ENCODE data around the gene WWP2.
A peak's percentile ranks its signal among the peaks of the same experiment; 100 is the strongest.
"Not testable (repeated sequence)": the region's sequence is repeated elsewhere in the genome, so short reads cannot be mapped to it uniquely, and the experiment has no call there.

Gene WWP2

DNA sequence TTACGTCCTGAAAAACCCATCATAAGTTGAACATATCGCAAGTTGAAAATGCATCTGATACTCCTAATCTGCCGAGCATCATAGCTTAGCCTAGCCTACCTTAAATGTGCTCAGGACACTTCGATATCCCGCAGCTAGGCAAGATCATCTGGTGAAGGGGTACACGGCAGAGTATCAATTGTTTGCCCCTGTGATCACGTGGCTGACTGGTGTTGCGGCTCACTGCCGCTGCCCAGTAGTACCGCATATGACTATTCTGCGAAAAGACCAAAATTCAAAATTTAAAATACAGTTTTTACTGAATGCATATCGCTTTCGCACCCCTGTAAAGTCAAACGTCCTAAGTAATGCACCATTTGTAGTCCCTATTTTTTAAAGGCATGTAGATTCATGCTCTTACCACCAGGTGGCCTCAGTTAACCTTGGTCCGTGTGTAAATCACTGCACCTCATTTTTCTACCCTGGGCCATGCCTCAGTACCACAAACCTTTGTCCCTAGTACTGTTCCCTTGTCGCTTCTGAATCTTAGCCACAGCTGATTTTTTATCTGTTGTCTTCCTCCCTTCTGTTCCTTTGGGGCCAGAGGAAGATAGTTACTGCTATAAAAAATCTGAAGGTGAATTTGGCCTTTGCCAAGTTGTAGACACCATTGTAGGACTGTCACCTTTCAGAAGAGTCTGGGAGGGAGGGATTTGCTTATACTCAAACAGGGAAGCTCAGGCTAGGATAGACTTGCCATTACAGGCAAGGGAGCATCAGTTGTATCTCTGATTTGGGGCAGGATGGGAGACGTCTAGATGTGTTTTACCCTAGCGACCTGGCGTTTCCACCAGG lies 34.4 kb downstream of the WWP2 start:
- Histone ChIP-seq H3K9me3 (ENCODE audit: control insufficient read depth, insufficient read depth, low read length) (no peaks in the 10 kb centered on the region), H3K36me3 (ENCODE audit: control insufficient read depth, insufficient read depth, low read length) (peaks cover 7% of the 10 kb centered on the region; the same call in 1 of the 2 replicates), H3K27me3 (ENCODE audit: control insufficient read depth, insufficient read depth, low read length) (no peaks in the 10 kb centered on the region), H3K27ac (ENCODE audit: low read depth, low read length) (peak overlapping the region; percentile 10), H3K4me1 (ENCODE audit: control insufficient read depth, insufficient read depth, low read length) (0 out of 2 replicates have a peak, but pooled peaks cover 6% of the 10 kb centered on the region), H3K9ac (ENCODE audit: low read depth, low read length) (peak overlapping the region; percentile 57; the same call in 1 of the 2 replicates), H3K4me3 (ENCODE audit: low read depth, low read length) (peak overlapping the region; percentile 44; the same call in 1 of the 2 replicates)

DNA sequence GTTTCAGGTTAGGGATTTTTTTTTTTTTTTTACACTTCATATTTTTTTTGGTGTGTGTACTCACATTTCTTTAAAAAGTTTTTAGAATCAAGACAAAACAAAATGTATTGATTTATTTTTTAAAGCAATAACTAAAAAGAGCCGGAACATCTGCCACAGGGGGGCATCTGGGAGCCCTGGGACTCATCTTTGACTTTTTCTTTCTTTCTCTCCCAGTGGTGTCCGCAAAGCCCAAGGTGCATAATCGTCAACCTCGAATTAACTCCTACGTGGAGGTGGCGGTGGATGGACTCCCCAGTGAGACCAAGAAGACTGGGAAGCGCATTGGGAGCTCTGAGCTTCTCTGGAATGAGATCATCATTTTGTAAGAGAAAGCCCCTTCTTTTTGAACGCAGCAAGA lies 36.3 kb downstream of the WWP2 start:
- no peak overlapping the region for H3K9ac ChIP-seq (ENCODE audit: low read depth, low read length)
- no peaks in the 10 kb centered on the region for H3K27me3 ChIP-seq (ENCODE audit: control insufficient read depth, insufficient read depth, low read length)
- no peaks in the 10 kb centered on the region for H3K9me3 ChIP-seq (ENCODE audit: control insufficient read depth, insufficient read depth, low read length)
- peaks cover 10% of the 10 kb centered on the region; the same call in 1 of the 2 replicates for H3K36me3 ChIP-seq (ENCODE audit: control insufficient read depth, insufficient read depth, low read length)
- no peak overlapping the region for H3K4me3 ChIP-seq (ENCODE audit: low read depth, low read length)
- H3K4me1 ChIP-seq (ENCODE audit: control insufficient read depth, insufficient read depth, low read length), result 0 out of 2 replicates have a peak, but pooled peaks cover 6% of the 10 kb centered on the region
- no peak overlapping the region for H3K27ac ChIP-seq (ENCODE audit: low read depth, low read length)

DNA sequence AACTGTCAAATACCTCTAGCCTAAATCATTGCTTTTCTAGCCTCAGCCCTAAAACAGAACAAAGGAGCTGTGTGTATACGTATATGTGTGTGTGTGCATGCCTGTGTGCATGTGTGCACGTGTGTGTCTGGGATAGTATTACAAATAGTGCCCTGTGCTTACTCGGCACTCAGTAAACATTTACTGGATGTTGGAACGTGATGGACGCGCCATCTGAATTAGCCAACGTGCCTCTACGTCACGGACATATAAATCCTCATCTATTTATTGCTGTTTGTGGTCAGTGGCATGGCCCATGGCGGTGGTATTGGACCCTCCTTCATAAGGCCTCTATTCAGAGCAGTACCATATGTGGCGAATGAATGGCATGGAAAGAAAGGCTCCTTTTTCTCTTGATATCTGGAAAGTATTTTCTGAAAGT lies 37.5 kb downstream of the WWP2 start:
- Histone ChIP-seq H3K9me3 (ENCODE audit: control insufficient read depth, insufficient read depth, low read length) (no peaks in the 10 kb centered on the region), H3K4me1 (ENCODE audit: control insufficient read depth, insufficient read depth, low read length) (0 out of 2 replicates have a peak, but pooled peaks cover 6% of the 10 kb centered on the region), H3K36me3 (ENCODE audit: control insufficient read depth, insufficient read depth, low read length) (peaks cover 10% of the 10 kb centered on the region; the same call in 1 of the 2 replicates), H3K4me3 (ENCODE audit: low read depth, low read length) (no peak overlapping the region), H3K9ac (ENCODE audit: low read depth, low read length) (no peak overlapping the region), H3K27ac (ENCODE audit: low read depth, low read length) (no peak overlapping the region), H3K27me3 (ENCODE audit: control insufficient read depth, insufficient read depth, low read length) (no peaks in the 10 kb centered on the region)

DNA sequence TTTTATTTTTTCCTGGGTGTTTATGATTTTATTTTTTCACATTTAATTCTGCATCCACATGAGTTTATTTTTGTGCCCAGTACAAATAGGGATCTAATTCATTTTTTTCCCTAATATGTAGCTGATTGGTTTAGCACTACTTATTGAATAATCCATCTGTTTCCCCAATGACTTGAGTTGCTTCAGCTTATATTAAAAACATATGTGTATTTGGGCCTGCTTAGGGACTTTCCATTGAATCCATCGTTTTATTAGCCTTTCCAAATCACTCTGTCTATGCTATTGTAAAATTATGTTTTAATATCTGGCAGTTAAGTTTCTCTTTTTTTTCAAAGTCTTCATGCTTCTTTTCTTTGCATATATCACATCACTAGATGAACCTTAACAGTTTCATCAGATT lies 42.2 kb downstream of the WWP2 start:
- Histone ChIP-seq H3K9me3 (ENCODE audit: control insufficient read depth, insufficient read depth, low read length) (no peaks in the 10 kb centered on the region), H3K4me3 (ENCODE audit: low read depth, low read length) (no peak overlapping the region), H3K9ac (ENCODE audit: low read depth, low read length) (no peak overlapping the region), H3K4me1 (ENCODE audit: control insufficient read depth, insufficient read depth, low read length) (no peaks in the 10 kb centered on the region), H3K36me3 (ENCODE audit: control insufficient read depth, insufficient read depth, low read length) (0 out of 2 replicates have a peak, but pooled peaks cover 9% of the 10 kb centered on the region), H3K27me3 (ENCODE audit: control insufficient read depth, insufficient read depth, low read length) (no peaks in the 10 kb centered on the region), H3K27ac (ENCODE audit: low read depth, low read length) (no peak overlapping the region)

DNA sequence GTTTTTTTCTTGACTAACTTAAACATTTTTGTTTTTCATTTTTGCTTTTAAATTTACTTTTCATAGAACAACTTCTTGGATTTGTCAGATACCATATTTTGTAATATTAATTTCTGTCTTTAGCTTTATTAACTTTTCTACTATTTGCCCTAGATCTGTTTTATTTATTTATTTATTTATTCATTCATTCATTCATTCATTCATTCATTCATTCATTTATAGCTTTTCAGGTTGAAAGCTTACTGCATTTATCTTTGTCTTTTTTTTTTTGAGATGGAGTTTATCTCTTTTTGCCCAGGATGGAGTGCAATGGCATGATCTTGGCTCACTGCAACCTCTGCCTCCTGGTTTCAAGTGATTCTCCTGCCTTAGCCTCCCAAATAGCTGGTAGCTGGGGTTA lies 44.6 kb downstream of the WWP2 start:
- not testable (repeated sequence) for H3K4me3 ChIP-seq (ENCODE audit: low read depth, low read length); H3K27ac ChIP-seq (ENCODE audit: low read depth, low read length); H3K9ac ChIP-seq (ENCODE audit: low read depth, low read length); H3K27me3 ChIP-seq (ENCODE audit: control insufficient read depth, insufficient read depth, low read length); H3K9me3 ChIP-seq (ENCODE audit: control insufficient read depth, insufficient read depth, low read length); H3K36me3 ChIP-seq (ENCODE audit: control insufficient read depth, insufficient read depth, low read length); H3K4me1 ChIP-seq (ENCODE audit: control insufficient read depth, insufficient read depth, low read length)

DNA sequence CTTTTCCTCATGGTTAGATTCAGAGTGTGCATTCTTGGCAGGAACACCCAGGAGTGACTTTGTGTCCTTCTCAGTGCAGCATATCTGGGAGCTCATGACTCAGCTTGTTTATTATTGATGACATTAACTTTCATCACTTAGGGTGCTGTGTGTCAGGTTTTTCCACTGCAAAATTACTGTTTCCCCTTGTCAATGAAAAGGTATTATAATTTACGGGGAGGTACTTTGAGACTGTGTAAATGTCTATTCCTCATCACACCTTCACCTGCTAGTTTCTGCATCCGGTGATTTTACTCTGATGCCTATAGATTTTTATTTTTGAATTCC lies 50.5 kb downstream of the WWP2 start:
- Histone ChIP-seq H3K9ac (ENCODE audit: low read depth, low read length) (no peak overlapping the region), H3K36me3 (ENCODE audit: control insufficient read depth, insufficient read depth, low read length) (0 out of 2 replicates have a peak, but pooled peaks cover 2% of the 10 kb centered on the region), H3K4me1 (ENCODE audit: control insufficient read depth, insufficient read depth, low read length) (no peaks in the 10 kb centered on the region), H3K4me3 (ENCODE audit: low read depth, low read length) (no peak overlapping the region), H3K27me3 (ENCODE audit: control insufficient read depth, insufficient read depth, low read length) (no peaks in the 10 kb centered on the region), H3K9me3 (ENCODE audit: control insufficient read depth, insufficient read depth, low read length) (no peaks in the 10 kb centered on the region), H3K27ac (ENCODE audit: low read depth, low read length) (no peak overlapping the region)

DNA sequence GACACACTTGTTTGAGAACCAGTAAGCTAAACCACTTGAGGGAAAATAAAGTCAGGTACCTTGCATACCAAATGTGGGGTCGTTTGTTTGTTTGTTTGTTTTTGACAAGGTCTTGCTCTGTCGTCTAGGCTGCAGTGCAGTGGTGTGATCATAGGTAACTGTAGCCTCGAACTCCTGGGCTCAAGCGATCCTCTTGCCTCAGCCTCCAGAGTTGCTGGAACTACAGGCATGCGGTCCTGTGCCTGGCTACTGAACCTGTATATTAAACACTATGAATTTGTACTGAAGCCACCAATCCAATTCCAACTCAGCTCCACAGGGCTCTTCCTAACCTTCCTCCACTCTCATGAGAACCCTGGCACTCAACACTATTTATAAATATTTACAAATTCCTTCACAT lies 51.9 kb downstream of the WWP2 start:
- Histone ChIP-seq H3K9me3 (ENCODE audit: control insufficient read depth, insufficient read depth, low read length) (no peaks in the 10 kb centered on the region), H3K27me3 (ENCODE audit: control insufficient read depth, insufficient read depth, low read length) (no peaks in the 10 kb centered on the region), H3K4me3 (ENCODE audit: low read depth, low read length) (no peak overlapping the region), H3K36me3 (ENCODE audit: control insufficient read depth, insufficient read depth, low read length) (0 out of 2 replicates have a peak, but pooled peaks cover 2% of the 10 kb centered on the region), H3K27ac (ENCODE audit: low read depth, low read length) (no peak overlapping the region), H3K9ac (ENCODE audit: low read depth, low read length) (no peak overlapping the region), H3K4me1 (ENCODE audit: control insufficient read depth, insufficient read depth, low read length) (peaks cover 7% of the 10 kb centered on the region)

DNA sequence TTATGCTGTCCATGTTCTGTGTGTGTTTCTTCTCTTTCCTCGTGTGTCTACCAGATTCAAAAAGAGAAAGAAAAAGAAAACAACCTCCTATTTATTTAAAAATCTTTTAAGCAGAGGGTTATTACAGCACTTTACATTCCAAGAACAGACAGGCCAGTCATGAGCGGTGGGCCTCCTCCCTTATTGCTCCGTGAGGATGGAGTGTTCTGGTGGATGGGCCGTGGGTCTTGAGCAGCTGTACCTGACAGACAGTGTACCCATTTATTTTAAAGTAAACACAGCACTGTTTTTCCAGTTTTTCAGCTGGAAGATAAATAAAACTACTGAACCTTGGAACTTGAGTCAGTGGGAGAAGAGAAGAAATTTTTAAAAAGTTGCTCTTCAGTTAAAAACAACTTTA lies 52.4 kb downstream of the WWP2 start:
- no peak overlapping the region for H3K27ac ChIP-seq (ENCODE audit: low read depth, low read length)
- H3K4me1 ChIP-seq (ENCODE audit: control insufficient read depth, insufficient read depth, low read length), result peaks cover 12% of the 10 kb centered on the region
- H3K9me3 ChIP-seq (ENCODE audit: control insufficient read depth, insufficient read depth, low read length), result no peaks in the 10 kb centered on the region
- no peak overlapping the region for H3K4me3 ChIP-seq (ENCODE audit: low read depth, low read length)
- H3K36me3 ChIP-seq (ENCODE audit: control insufficient read depth, insufficient read depth, low read length), result 0 out of 2 replicates have a peak, but pooled peaks cover 2% of the 10 kb centered on the region
- H3K9ac ChIP-seq (ENCODE audit: low read depth, low read length), result no peak overlapping the region
- H3K27me3 ChIP-seq (ENCODE audit: control insufficient read depth, insufficient read depth, low read length), result no peaks in the 10 kb centered on the region

DNA sequence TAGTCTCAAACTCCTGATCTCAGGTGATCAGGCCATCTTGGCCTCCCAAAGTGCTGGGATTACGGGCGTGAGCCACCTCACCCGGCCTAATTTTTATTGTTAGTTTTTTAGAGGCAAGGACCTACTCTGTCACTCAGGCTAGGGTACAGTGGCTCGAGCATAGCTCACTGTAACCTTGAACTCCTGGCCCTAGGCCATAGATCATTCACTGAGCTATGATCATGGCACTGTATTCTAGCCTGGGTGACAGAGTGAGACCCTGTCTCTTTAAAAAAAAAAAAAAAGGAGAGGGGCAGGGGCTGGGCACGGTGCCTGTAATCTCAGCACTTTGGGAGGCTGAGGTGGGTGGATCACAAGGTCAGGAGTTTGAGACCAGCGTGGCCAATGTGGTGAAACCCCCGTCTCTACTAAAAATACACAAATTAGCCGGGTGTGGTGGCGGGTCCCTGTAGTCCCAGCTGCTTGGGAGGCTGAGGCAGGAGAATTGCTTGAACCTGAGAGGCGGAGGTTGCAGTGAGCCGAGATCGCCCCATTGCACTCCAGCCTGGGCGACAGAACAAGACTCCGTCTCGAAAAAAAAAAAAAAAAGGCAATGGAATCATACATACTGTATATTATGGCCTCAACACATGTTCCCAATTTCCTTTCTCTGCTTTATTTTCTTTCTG lies 53.2 kb downstream of the WWP2 start:
- H3K4me3 ChIP-seq (ENCODE audit: low read depth, low read length); H3K9me3 ChIP-seq (ENCODE audit: control insufficient read depth, insufficient read depth, low read length); H3K9ac ChIP-seq (ENCODE audit: low read depth, low read length); H3K27me3 ChIP-seq (ENCODE audit: control insufficient read depth, insufficient read depth, low read length); H3K36me3 ChIP-seq (ENCODE audit: control insufficient read depth, insufficient read depth, low read length); H3K27ac ChIP-seq (ENCODE audit: low read depth, low read length): not testable (repeated sequence)
- peaks cover 12% of the 10 kb centered on the region for H3K4me1 ChIP-seq (ENCODE audit: control insufficient read depth, insufficient read depth, low read length)

DNA sequence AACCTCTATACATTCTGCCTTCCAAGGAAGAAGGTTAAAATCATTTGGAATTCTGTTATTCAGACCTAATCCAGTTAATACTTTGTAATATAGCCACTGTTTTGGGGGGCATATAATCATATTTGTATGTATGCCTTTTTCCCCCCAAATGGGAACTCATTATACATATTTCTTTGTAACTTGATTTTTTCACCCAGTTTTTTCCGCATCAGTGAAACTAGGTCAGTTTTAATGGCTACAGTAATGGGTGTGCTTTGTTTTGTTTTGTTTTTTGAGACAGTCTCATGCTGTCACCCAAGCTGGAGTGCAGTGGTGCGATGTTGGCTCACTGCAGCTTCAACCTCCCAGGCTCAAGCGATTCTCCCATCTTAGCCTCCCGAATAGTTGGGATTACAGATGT lies 54.9 kb downstream of the WWP2 start:
- H3K9me3 ChIP-seq (ENCODE audit: control insufficient read depth, insufficient read depth, low read length), result no peaks in the 10 kb centered on the region
- H3K27ac ChIP-seq (ENCODE audit: low read depth, low read length), result no peak overlapping the region
- H3K4me1 ChIP-seq (ENCODE audit: control insufficient read depth, insufficient read depth, low read length), result peaks cover 12% of the 10 kb centered on the region
- no peaks in the 10 kb centered on the region for H3K27me3 ChIP-seq (ENCODE audit: control insufficient read depth, insufficient read depth, low read length)
- H3K9ac ChIP-seq (ENCODE audit: low read depth, low read length), result no peak overlapping the region
- 0 out of 2 replicates have a peak, but pooled peaks cover 2% of the 10 kb centered on the region for H3K36me3 ChIP-seq (ENCODE audit: control insufficient read depth, insufficient read depth, low read length)
- no peak overlapping the region for H3K4me3 ChIP-seq (ENCODE audit: low read depth, low read length)
